ENCODE measurements around the gene ABHD17A. TPM values are rescaled to one million over a fixed set of nuclear protein-coding genes. Genes with fewer than 3 reads are reported as not detected.

The ABHD17A gene
- total and polyA plus RNA-seq, 2 experiments from 2014 or later, result 145 to 198 TPM

DNA sequence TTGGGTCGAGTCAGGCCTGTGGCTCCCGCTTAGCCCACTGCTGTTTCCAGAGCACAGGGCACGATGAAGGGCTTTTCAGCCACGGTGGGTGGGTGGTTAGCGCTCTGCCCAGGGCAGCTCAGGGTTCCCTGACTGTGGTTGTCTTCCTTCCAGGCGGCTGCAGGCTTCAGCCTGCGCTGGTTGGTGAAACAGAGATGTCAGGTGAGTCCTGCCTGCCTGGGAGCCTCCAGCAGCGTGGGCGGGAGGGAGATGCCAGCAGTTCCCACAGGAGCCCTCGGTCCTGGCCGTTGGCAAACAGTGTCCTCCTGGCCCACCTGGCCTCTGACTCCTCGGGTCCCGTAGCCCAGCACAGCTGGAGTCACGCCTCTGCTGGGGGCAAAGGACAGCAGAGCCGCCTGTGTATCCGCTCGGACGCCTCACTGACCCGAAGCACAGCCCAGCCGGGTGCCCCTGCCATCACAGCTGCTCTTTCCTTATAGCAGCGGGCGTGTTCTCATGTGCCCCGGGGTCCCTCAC, 29.6 kb upstream of the ABHD17A start:
- Histone ChIP-seq H3K4me1 (ENCODE audit: low read depth) (no peaks in the 10 kb centered on the region), H3K4me3 (no peak overlapping the region), H3K9me3 (ENCODE audit: low read depth) (no peaks in the 10 kb centered on the region), H3K36me3 (peaks cover 2% of the 10 kb centered on the region), H3K27ac (no peak overlapping the region), H3K27me3 (no peaks in the 10 kb centered on the region)
- no peak for DNase-seq (ENCODE audit: low read depth in 1 of 2, low spot score in 1 of 2)
- TF ChIP-seq, protein P1, sequence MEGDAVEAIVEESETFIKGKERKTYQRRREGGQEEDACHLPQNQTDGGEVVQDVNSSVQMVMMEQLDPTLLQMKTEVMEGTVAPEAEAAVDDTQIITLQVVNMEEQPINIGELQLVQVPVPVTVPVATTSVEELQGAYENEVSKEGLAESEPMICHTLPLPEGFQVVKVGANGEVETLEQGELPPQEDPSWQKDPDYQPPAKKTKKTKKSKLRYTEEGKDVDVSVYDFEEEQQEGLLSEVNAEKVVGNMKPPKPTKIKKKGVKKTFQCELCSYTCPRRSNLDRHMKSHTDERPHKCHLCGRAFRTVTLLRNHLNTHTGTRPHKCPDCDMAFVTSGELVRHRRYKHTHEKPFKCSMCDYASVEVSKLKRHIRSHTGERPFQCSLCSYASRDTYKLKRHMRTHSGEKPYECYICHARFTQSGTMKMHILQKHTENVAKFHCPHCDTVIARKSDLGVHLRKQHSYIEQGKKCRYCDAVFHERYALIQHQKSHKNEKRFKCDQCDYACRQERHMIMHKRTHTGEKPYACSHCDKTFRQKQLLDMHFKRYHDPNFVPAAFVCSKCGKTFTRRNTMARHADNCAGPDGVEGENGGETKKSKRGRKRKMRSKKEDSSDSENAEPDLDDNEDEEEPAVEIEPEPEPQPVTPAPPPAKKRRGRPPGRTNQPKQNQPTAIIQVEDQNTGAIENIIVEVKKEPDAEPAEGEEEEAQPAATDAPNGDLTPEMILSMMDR (IDR thresholded peaks at IDR 0.05; ENCODE audit: low read depth, low read length), result no peak

DNA sequence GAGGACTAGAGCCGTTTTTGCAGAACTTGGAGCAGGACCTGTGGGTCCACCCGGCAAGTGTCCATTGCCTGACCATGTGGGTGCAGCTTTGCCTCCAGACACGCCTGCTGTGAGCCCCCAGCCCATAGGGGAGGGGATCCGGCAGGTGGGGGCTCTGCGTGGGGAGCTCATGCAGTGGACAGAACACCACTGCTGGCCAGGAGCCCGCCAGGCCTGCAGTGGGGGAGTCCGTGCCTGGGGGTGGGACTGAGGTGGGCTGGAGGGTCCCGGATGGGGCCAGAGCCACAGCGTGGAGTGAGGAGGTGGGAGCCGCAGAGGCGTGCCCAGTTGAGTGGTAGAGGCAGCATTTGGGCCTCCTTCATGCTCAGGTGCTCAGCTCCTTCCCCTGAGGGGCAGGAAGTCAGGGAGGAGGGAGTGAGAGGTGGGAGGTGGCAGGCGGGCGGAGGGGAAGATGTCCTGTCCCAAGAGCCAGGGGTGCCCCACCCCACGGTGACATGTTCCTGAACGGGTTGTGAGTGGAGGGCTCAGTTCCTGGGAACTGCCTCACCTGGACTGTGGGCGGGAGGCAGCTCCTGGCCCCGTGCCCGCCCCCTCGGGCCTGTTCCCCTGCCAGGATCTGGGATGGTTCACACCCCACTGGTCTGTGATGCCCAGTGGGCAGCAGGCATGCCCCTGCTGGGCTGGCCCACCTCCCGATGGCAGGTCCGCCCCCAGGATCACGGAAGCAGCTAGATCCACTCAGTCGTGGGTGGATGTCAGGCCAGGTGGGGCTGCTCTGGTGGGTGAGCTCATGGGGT, 28.7 kb upstream of the ABHD17A start:
- Histone ChIP-seq H3K27me3 (no peaks in the 10 kb centered on the region), H3K4me3 (no peak overlapping the region), H3K9me3 (ENCODE audit: low read depth) (no peaks in the 10 kb centered on the region), H3K4me1 (ENCODE audit: low read depth) (no peaks in the 10 kb centered on the region), H3K36me3 (peaks cover 2% of the 10 kb centered on the region), H3K27ac (no peak overlapping the region)
- DNase-seq (ENCODE audit: low read depth in 1 of 2, low spot score in 1 of 2), result no peak
- TF ChIP-seq, protein P1 (IDR thresholded peaks at IDR 0.05; ENCODE audit: low read depth, low read length), result no peak

DNA sequence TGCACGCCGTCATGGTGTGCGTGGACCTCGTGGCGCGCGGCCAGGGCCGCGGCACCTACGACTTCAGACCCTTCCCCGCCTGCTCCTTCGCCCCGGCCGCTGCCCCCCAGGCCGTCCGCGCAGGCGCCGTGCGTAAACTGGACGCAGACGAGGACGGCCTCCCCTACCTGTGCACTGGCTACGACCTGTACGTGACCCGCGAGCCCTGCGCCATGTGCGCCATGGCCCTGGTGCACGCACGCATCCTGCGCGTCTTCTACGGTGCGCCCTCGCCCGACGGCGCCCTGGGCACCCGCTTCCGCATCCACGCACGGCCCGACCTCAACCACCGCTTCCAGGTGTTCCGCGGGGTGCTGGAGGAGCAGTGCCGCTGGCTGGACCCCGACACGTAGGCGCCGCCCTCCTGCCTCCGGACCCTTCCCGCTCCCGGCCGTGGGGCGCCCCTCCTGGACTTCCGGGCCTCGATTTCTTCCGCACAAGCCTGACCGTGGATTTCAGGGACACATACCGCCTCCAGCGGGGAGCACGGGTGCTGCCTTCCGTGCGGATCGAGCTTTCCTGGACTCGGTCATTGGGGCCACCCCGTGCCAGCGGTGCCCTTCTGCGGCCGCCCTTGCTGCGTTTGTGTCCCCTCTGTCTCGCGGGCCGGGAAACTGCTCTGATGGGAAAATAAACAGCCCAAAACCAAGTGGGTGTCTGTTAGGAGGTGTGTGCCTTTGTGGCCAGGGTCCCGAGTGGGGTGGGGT, 27.6 kb upstream of the ABHD17A start:
- no peak for DNase-seq (ENCODE audit: low read depth in 1 of 2, low spot score in 1 of 2)
- Histone ChIP-seq H3K4me3 (no peak overlapping the region), H3K27ac (no peak overlapping the region), H3K36me3 (peaks cover 2% of the 10 kb centered on the region), H3K4me1 (ENCODE audit: low read depth) (no peaks in the 10 kb centered on the region), H3K9me3 (ENCODE audit: low read depth) (no peaks in the 10 kb centered on the region), H3K27me3 (no peaks in the 10 kb centered on the region)
- TF ChIP-seq, protein P1 (IDR thresholded peaks at IDR 0.05; ENCODE audit: low read depth, low read length), result no peak

DNA sequence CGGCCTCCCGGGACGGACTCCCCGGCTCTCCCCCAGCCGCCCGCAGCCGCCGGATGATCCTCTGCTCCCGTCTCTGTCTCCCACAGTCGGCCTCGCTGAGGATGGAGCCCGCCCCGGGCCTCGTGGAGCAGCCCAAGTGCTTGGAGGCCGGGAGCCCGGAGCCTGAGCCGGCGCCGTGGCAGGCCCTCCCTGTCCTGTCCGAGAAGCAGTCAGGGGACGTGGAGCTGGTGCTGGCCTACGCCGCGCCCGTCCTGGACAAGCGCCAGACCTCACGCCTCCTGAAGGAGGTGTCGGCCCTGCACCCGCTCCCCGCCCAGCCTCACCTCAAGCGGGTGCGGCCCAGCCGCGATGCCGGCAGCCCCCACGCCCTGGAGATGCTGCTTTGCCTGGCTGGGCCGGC, 26.7 kb upstream of the ABHD17A start:
- no peaks in the 10 kb centered on the region for H3K9me3 ChIP-seq (ENCODE audit: low read depth)
- TF ChIP-seq, protein P1 (IDR thresholded peaks at IDR 0.05; ENCODE audit: low read depth, low read length), result no peak
- H3K27me3 ChIP-seq, result no peaks in the 10 kb centered on the region
- H3K36me3 ChIP-seq, result peaks cover 2% of the 10 kb centered on the region
- H3K4me1 ChIP-seq (ENCODE audit: low read depth), result no peaks in the 10 kb centered on the region
- H3K27ac ChIP-seq, result no peak overlapping the region
- no peak overlapping the region for H3K4me3 ChIP-seq
- DNase-seq (ENCODE audit: low read depth in 1 of 2, low spot score in 1 of 2), result no peak

DNA sequence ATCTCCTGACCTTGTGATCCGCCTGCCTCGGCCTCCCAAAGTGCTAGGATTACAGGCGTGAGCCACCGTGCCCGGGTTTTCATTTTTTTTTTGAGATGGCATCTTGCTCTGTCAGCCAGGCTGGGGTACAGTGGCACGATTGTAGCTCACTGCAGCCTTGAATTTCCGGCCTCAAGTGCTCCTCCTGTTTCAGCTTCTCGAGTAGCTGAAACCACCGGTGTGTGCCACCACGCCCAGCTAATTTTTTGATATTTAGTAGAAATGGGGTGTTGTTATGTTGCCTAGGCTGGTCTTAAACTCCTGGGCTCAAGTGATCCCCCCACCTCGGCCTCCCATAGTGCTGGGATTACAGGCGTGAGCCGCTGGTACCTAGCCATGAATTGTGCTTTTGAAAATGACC, 25.8 kb upstream of the ABHD17A start:
- no peaks in the 10 kb centered on the region for H3K27me3 ChIP-seq
- H3K36me3 ChIP-seq, result peaks cover 2% of the 10 kb centered on the region
- no peak for DNase-seq (ENCODE audit: low read depth in 1 of 2, low spot score in 1 of 2)
- no peak overlapping the region for H3K4me3 ChIP-seq
- no peak overlapping the region for H3K27ac ChIP-seq
- no peaks in the 10 kb centered on the region for H3K9me3 ChIP-seq (ENCODE audit: low read depth)
- TF ChIP-seq, protein P1 (IDR thresholded peaks at IDR 0.05; ENCODE audit: low read depth, low read length), result no peak
- no peaks in the 10 kb centered on the region for H3K4me1 ChIP-seq (ENCODE audit: low read depth)

All from cardiac muscle cell (in vitro differentiated cells and primary cell).